ENCODE measurements around the gene DLEU7. TPM values are rescaled to one million over a fixed set of nuclear protein-coding genes. Genes with fewer than 3 reads are reported as not detected.

DLEU7 gene
- total and polyA plus RNA-seq, 4 donors = 0.17 to 0.47 (median 0.24) TPM

GRCh38 chr13:50855681-50856080 is 12.2 kb upstream of the DLEU7 start:
- TF ChIP-seq EGR1 (IDR thresholded peaks at IDR 0.05; ENCODE audit: low read depth in 2 of 2) (no peak), HNF4A (conservative IDR thresholded peaks at IDR 0.05) (no peak), RXRA (IDR thresholded peaks at IDR 0.05) (no peak), GABPA (IDR thresholded peaks at IDR 0.05 in 1 of 2, conservative IDR thresholded peaks at IDR 0.05 in 1 of 2) (no peak), REST (IDR thresholded peaks at IDR 0.05) (no peak), SP1 (IDR thresholded peaks at IDR 0.05) (no peak), RAD21 (IDR thresholded peaks at IDR 0.05) (no peak), FOXA2 (IDR thresholded peaks at IDR 0.05) (no peak), HNF4G (IDR thresholded peaks at IDR 0.05) (no peak), FOXA1 (IDR thresholded peaks at IDR 0.05) (no peak), ATF3 (IDR thresholded peaks at IDR 0.05) (no peak), ZBTB33 (IDR thresholded peaks at IDR 0.05) (no peak), NR2F2 (IDR thresholded peaks at IDR 0.05) (no peak), TAF1 (conservative IDR thresholded peaks at IDR 0.05) (no peak), YY1 (IDR thresholded peaks at IDR 0.05) (no peak), JUND (IDR thresholded peaks at IDR 0.05) (no peak), MAX (IDR thresholded peaks at IDR 0.05) (no peak)
- TF ChIP-seq, protein P1, sequence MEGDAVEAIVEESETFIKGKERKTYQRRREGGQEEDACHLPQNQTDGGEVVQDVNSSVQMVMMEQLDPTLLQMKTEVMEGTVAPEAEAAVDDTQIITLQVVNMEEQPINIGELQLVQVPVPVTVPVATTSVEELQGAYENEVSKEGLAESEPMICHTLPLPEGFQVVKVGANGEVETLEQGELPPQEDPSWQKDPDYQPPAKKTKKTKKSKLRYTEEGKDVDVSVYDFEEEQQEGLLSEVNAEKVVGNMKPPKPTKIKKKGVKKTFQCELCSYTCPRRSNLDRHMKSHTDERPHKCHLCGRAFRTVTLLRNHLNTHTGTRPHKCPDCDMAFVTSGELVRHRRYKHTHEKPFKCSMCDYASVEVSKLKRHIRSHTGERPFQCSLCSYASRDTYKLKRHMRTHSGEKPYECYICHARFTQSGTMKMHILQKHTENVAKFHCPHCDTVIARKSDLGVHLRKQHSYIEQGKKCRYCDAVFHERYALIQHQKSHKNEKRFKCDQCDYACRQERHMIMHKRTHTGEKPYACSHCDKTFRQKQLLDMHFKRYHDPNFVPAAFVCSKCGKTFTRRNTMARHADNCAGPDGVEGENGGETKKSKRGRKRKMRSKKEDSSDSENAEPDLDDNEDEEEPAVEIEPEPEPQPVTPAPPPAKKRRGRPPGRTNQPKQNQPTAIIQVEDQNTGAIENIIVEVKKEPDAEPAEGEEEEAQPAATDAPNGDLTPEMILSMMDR (IDR thresholded peaks at IDR 0.05; ENCODE audit: low read depth, low read length, missing input control) = no peak
- WGBS = 85% methylated on average over 2 of the region's 2 CpGs

More at GRCh38 chr13:50855681-50856080, 12.2 kb upstream of the DLEU7 start:
- Histone ChIP-seq H3K4me1 (ENCODE audit: control insufficient read depth in 4 of 4, insufficient read depth in 4 of 4, low read length in 3 of 4) (no peaks in the 10 kb centered on the region), H3K9me3 (ENCODE audit: control insufficient read depth in 4 of 4, low read length in 3 of 4) (peaks cover 0 to 10% (median 4%) of the 10 kb centered on the region in 4 donors), H3K27me3 (ENCODE audit: control insufficient read depth in 4 of 4, insufficient read depth in 4 of 4, low read length in 3 of 4) (no peaks in the 10 kb centered on the region), H3K4me3 (ENCODE audit: low read depth in 1 of 3, low read length in 3 of 3) (no peak overlapping the region), H3K27ac (ENCODE audit: low read depth in 1 of 2, low read length in 2 of 2) (no peak overlapping the region), H3K9ac (ENCODE audit: low read depth in 1 of 2, low read length in 2 of 2) (no peak overlapping the region), H3K36me3 (ENCODE audit: control insufficient read depth in 4 of 4, insufficient read depth in 3 of 4, low read depth in 1 of 4, low read length in 3 of 4) (no peaks in the 10 kb centered on the region)
- DNase-seq (ENCODE audit: low spot score) = no peak
